DND-41 (cell line): ENCODE measurements around the gene C13orf46.

ENCODE experiments used
- ATAC-seq: fragments of 200-7000 bp; cut with Tn5 transposase; 3 replicates; pipeline ENCODE4 v1.9.1; 2021; ENCODE audit warnings: low read depth; ENCODE audit not compliant: insufficient read depth
- DNase-seq: peaks from one replicate; pipeline ENCODE4 v3.0.0-alpha.2; 2020
- H2AFZ ChIP-seq: 2 replicates; pipeline ENCODE4 v1.6.0; 2012; ENCODE audit warnings: low read depth, low read length
- H3K27ac ChIP-seq: 2 replicates; pipeline ENCODE4 v1.5.1; 2012; ENCODE audit warnings: low read length, inconsistent platforms
- H3K27me3 ChIP-seq: fragments of 200-600 bp; sonication (generic); 2 replicates; pipeline ENCODE4 v1.6.0; 2012; ENCODE audit warnings: low read length, mild to moderate bottlenecking, inconsistent platforms; ENCODE audit not compliant: insufficient read depth, poor library complexity
- H3K36me3 ChIP-seq: 2 replicates; pipeline ENCODE4 v1.5.1; 2012; ENCODE audit warnings: low read length, inconsistent platforms; ENCODE audit not compliant: insufficient read depth
- H3K4me1 ChIP-seq: 2 replicates; pipeline ENCODE4 v1.5.1; 2012; ENCODE audit warnings: mild to moderate bottlenecking, low read length; ENCODE audit not compliant: insufficient read depth
- H3K4me2 ChIP-seq: 2 replicates; pipeline ENCODE4 v1.6.0; 2012; ENCODE audit warnings: mild to moderate bottlenecking, moderate library complexity, low read length, inconsistent platforms; ENCODE audit not compliant: insufficient read depth
- H3K4me3 ChIP-seq, 2 experiments: fragments of 200-600 bp in 1 of 2; shearing (Covaris generic) in 1 of 2; 2 replicates each; pipeline ENCODE4 v1.5.1; 2012 to 2016; ENCODE audit warnings: inconsistent platforms in 2 of 2, low read length in 2 of 2, mild to moderate bottlenecking in 2 of 2, low read depth in 1 of 2, moderate library complexity in 1 of 2
- H3K79me2 ChIP-seq: 2 replicates; pipeline ENCODE4 v1.6.0; 2012; ENCODE audit warnings: low read length, inconsistent platforms; ENCODE audit not compliant: insufficient read depth
- H3K9ac ChIP-seq: 2 replicates; pipeline ENCODE4 v1.6.0; 2012; ENCODE audit warnings: low read depth, mild to moderate bottlenecking, inconsistent platforms, low read length, moderate library complexity
- H3K9me3 ChIP-seq: 2 replicates; pipeline ENCODE4 v1.5.1; 2012; ENCODE audit warnings: low read length, moderate library complexity, mild to moderate bottlenecking, inconsistent platforms; ENCODE audit not compliant: insufficient read depth, severe bottlenecking
- H4K20me1 ChIP-seq: 2 replicates; pipeline ENCODE4 v1.6.0; 2012; ENCODE audit warnings: low read length; ENCODE audit not compliant: insufficient read depth
- CTCF ChIP-seq: IDR thresholded peaks from 2 replicates; pipeline ENCODE4 v1.5.1; 2012; ENCODE audit warnings: borderline replicate concordance, low read length, moderate library complexity, mild to moderate bottlenecking; ENCODE audit not compliant: poor library complexity, severe bottlenecking; ENCODE audit errors: extremely low read depth
- EZH2 ChIP-seq: IDR thresholded peaks from 3 replicates; pipeline ENCODE4 v1.6.1; 2012; ENCODE audit warnings: borderline replicate concordance, low read depth, mild to moderate bottlenecking, moderate library complexity, low read length, inconsistent platforms; ENCODE audit not compliant: severe bottlenecking

Gene C13orf46

GRCh38 chr13:113918981-113919701, 54.7 kb downstream of the C13orf46 start:
- H3K4me1 ChIP-seq = no peaks in the 10 kb centered on the region
- H3K9me3 ChIP-seq = peaks cover 6% of the 10 kb centered on the region
- H4K20me1 ChIP-seq = no peaks in the 10 kb centered on the region
- H3K27ac ChIP-seq = no peak overlapping the region
- DNase-seq = no peak
- H3K4me3 ChIP-seq = no peak overlapping the region
- no peak overlapping the region for H3K4me2 ChIP-seq
- H2AFZ ChIP-seq = no peak overlapping the region
- H3K79me2 ChIP-seq = no peaks in the 10 kb centered on the region
- no peaks in the 10 kb centered on the region for H3K36me3 ChIP-seq
- no peaks in the 10 kb centered on the region for H3K27me3 ChIP-seq
- ATAC-seq = no peak
- no peak for TF ChIP-seq EZH2
- TF ChIP-seq CTCF = no peak
- no peak overlapping the region for H3K9ac ChIP-seq

- no peak for ATAC-seq
- Histone ChIP-seq H3K9me3 (peaks cover 6% of the 10 kb centered on the region), H2AFZ (no peak overlapping the region), H3K36me3 (no peaks in the 10 kb centered on the region), H4K20me1 (no peaks in the 10 kb centered on the region), H3K27me3 (no peaks in the 10 kb centered on the region), H3K27ac (no peak overlapping the region), H3K4me3 (no peak overlapping the region), H3K4me2 (no peak overlapping the region), H3K4me1 (no peaks in the 10 kb centered on the region), H3K79me2 (no peaks in the 10 kb centered on the region), H3K9ac (no peak overlapping the region)
- TF ChIP-seq EZH2 (no peak), CTCF (no peak)
- no peak for DNase-seq
These were observed 55.3 kb downstream of the C13orf46 start for GRCh38 chr13:113918580-113918979.

GRCh38 chr13:113917594-113918371, 56.1 kb downstream of the C13orf46 start:
- Histone ChIP-seq H3K4me3 (no peak overlapping the region), H3K36me3 (no peaks in the 10 kb centered on the region), H3K9ac (no peak overlapping the region), H3K27me3 (peaks cover 1% of the 10 kb centered on the region), H3K9me3 (peaks cover 6% of the 10 kb centered on the region), H3K79me2 (no peaks in the 10 kb centered on the region), H3K27ac (no peak overlapping the region), H4K20me1 (no peaks in the 10 kb centered on the region), H2AFZ (no peak overlapping the region), H3K4me2 (no peak overlapping the region), H3K4me1 (no peaks in the 10 kb centered on the region)
- TF ChIP-seq CTCF = no peak
- no peak for TF ChIP-seq EZH2
- ATAC-seq (no peak), DNase-seq (no peak)
